SK-N-SH (cell line): ENCODE data around the gene POLA1. TPM values are rescaled to one million over a fixed set of nuclear protein-coding genes. Genes with fewer than 3 reads are reported as not detected.

Experiments used
- CTCF ChIA-PET: fragments of 300-600, 350-600 bp; formaldehyde crosslinking; extraction: SDS; loops from one replicate; lab custom pipeline; 2021; lab: Yijun Ruan, JAX
- POLR2A ChIA-PET: fragments of 350-600 bp; sonication (Branson Sonifier 250); formaldehyde crosslinking; extraction: SDS; loops from one replicate; lab custom pipeline; 2020; ENCODE audit warnings: antibody characterized with exemption, inconsistent platforms; lab: Yijun Ruan, JAX
- DNase-seq: peaks from one replicate; pipeline ENCODE4 v3.0.0; 2012
- H2AFZ ChIP-seq: fragments of 200-600 bp; sonication (generic); 2 replicates; pipeline ENCODE4 v1.8.1; 2016; ENCODE audit warnings: antibody characterized with exemption, mild to moderate bottlenecking, low read depth
- H3F3A ChIP-seq: fragments of 200-600 bp; sonication (generic); replicated peaks from 2 replicates; pipeline ENCODE3; 2016; ENCODE audit warnings: antibody characterized with exemption, mild to moderate bottlenecking; ENCODE audit not compliant: insufficient read depth
- H3K27ac ChIP-seq, 2 experiments: fragments of 200-500 bp in 1 of 2; fragments of 200-600 bp in 1 of 2; sonication (Bioruptor generic) in 1 of 2; sonication (generic), shearing (Covaris generic) in 1 of 2; 2 replicates each; pipeline versions ENCODE4 v1.5.1 to v1.6.1; 2014 to 2016; ENCODE audit warnings: low read depth in 2 of 2, inconsistent platforms in 1 of 2, low read length in 1 of 2, mild to moderate bottlenecking in 1 of 2, mixed read lengths in 1 of 2
- H3K27me3 ChIP-seq: fragments of 200-600 bp; sonication (generic), shearing (Covaris generic); 2 replicates; pipeline ENCODE4 v1.6.1; 2016; ENCODE audit warnings: mixed run types; ENCODE audit not compliant: insufficient read depth
- H3K36me3 ChIP-seq, 2 experiments: fragments of 200-500 bp in 1 of 2; fragments of 200-600 bp in 1 of 2; sonication (Bioruptor generic) in 1 of 2; sonication (generic) in 1 of 2; replicated peaks in 1 of 2; 2 replicates each; pipeline versions ENCODE3 to v1.5.1; 2014 to 2016; ENCODE audit warnings: low read length in 1 of 2, mild to moderate bottlenecking in 1 of 2; ENCODE audit not compliant: insufficient read depth in 2 of 2, control insufficient read depth in 1 of 2
- H3K4me1 ChIP-seq, 2 experiments: fragments of 200-500 bp in 1 of 2; fragments of 200-600 bp in 1 of 2; sonication (Bioruptor generic) in 1 of 2; sonication (generic), shearing (Covaris generic) in 1 of 2; 2 replicates each; pipeline versions ENCODE4 v1.5.1 to v1.6.1; 2014 to 2016; ENCODE audit warnings: low read depth in 1 of 2, low read length in 1 of 2, mixed run types in 1 of 2; ENCODE audit not compliant: insufficient read depth in 2 of 2, control insufficient read depth in 1 of 2
- H3K4me2 ChIP-seq: fragments of 200-600 bp; sonication (generic), shearing (Covaris generic); 2 replicates; pipeline ENCODE4 v1.6.1; 2017; ENCODE audit warnings: mixed run types
- H3K4me3 ChIP-seq, 2 experiments: fragments of 200-500 bp in 1 of 2; fragments of 200-600 bp in 1 of 2; sonication (Bioruptor generic) in 1 of 2; sonication (generic), shearing (Covaris generic) in 1 of 2; 2 replicates each; pipeline versions ENCODE4 v1.5.1 to v1.8.1; 2014 to 2016; ENCODE audit warnings: low read depth in 2 of 2, inconsistent platforms in 1 of 2, low read length in 1 of 2, mild to moderate bottlenecking in 1 of 2, mixed read lengths in 1 of 2, moderate library complexity in 1 of 2
- H3K79me2 ChIP-seq: fragments of 200-600 bp; sonication (generic); 2 replicates; pipeline ENCODE4 v1.8.1; 2017; ENCODE audit warnings: mild to moderate bottlenecking; ENCODE audit not compliant: insufficient read depth
- H3K9ac ChIP-seq: fragments of 200-600 bp; sonication (generic); 2 replicates; pipeline ENCODE4 v1.6.1; 2017; ENCODE audit warnings: mixed run types
- H3K9me2 ChIP-seq: fragments of 200-600 bp; sonication (generic); 2 replicates; pipeline ENCODE4 v1.6.1; 2017; ENCODE audit warnings: mixed run types
- H3K9me3 ChIP-seq: fragments of 200-600 bp; sonication (generic); 2 replicates; pipeline ENCODE4 v1.6.1; 2017; ENCODE audit warnings: mixed run types, mild to moderate bottlenecking, moderate library complexity
- H4K20me1 ChIP-seq: fragments of 200-600 bp; sonication (generic); 2 replicates; pipeline ENCODE4 v1.6.1; 2017; ENCODE audit warnings: mild to moderate bottlenecking, mixed run types; ENCODE audit not compliant: insufficient read depth
- CHD2 ChIP-seq: fragments of 150-350 bp; IDR thresholded peaks from 2 replicates; pipeline ENCODE4 v1.6.1; 2018; ENCODE audit warnings: low read length; ENCODE audit not compliant: partially characterized antibody
- EP300 ChIP-seq, 2 experiments: IDR thresholded peaks; 2 replicates each; pipeline versions ENCODE4 v1.4.0 to v1.6.1; 2012; ENCODE audit warnings: borderline replicate concordance in 1 of 2, low read depth in 1 of 2, low read length in 1 of 2
- EZH2phosphoT487 ChIP-seq: fragments of 200-600 bp; sonication (generic); IDR thresholded peaks from 2 replicates; pipeline ENCODE4 v1.6.1; 2017; ENCODE audit warnings: low read depth, mixed run types, mild to moderate bottlenecking, antibody characterized with exemption, moderate library complexity, borderline replicate concordance
- FOSL2 ChIP-seq: IDR thresholded peaks from 2 replicates; pipeline ENCODE4 v1.4.0; 2012; ENCODE audit warnings: low read depth, mild to moderate bottlenecking, moderate library complexity, borderline replicate concordance
- FOXJ3 ChIP-seq: sonication (generic); formaldehyde crosslinking; IDR thresholded peaks from 2 replicates; pipeline ENCODE4 v1.5.1; 2020; ENCODE audit warnings: mild to moderate bottlenecking, missing genetic modification reagents
- GATA2 ChIP-seq: sonication (generic); formaldehyde crosslinking; IDR thresholded peaks from 2 replicates; pipeline ENCODE4 v1.5.0; 2020; ENCODE audit warnings: mild to moderate bottlenecking, missing genetic modification reagents
- MEF2A ChIP-seq: IDR thresholded peaks from 2 replicates; pipeline ENCODE4 v1.4.0; 2012; ENCODE audit warnings: low read depth, borderline replicate concordance
- MXI1 ChIP-seq: IDR thresholded peaks from 2 replicates; pipeline ENCODE4 v1.6.1; 2012; ENCODE audit warnings: mild to moderate bottlenecking, low read depth, low read length, improper control_type of control experiment
- NFIC ChIP-seq: IDR thresholded peaks from 2 replicates; pipeline ENCODE4 v1.4.0; 2012; ENCODE audit warnings: borderline replicate concordance
- NRF1 ChIP-seq: IDR thresholded peaks from 2 replicates; pipeline ENCODE4 v1.6.1; 2012; ENCODE audit warnings: low read depth, mild to moderate bottlenecking, low read length
- PBX3 ChIP-seq: IDR thresholded peaks from 2 replicates; pipeline ENCODE4; 2012
- POLR2AphosphoS5 ChIP-seq: IDR thresholded peaks from 2 replicates; pipeline ENCODE4 v1.6.1; 2012; ENCODE audit warnings: low read depth, low read length
- RAD21 ChIP-seq: IDR thresholded peaks from 2 replicates; pipeline ENCODE4 v1.6.1; 2012; ENCODE audit warnings: mild to moderate bottlenecking, low read length
- RCOR1 ChIP-seq: fragments of 150-350 bp; IDR thresholded peaks from 2 replicates; pipeline ENCODE4 v1.6.1; 2017; ENCODE audit warnings: antibody characterized with exemption, low read length
- RFX5 ChIP-seq: IDR thresholded peaks from 2 replicates; pipeline ENCODE4 v1.6.1; 2012; ENCODE audit warnings: mild to moderate bottlenecking, improper control_type of control experiment, low read length
- SIN3A ChIP-seq: IDR thresholded peaks from 2 replicates; pipeline ENCODE4 v1.6.1; 2012; ENCODE audit warnings: low read depth, mild to moderate bottlenecking, low read length, moderate library complexity, borderline replicate concordance
- SMC3 ChIP-seq: IDR thresholded peaks from 2 replicates; pipeline ENCODE4 v1.6.1; 2012; ENCODE audit warnings: low read depth, low read length, improper control_type of control experiment
- TCF12 ChIP-seq: IDR thresholded peaks from 2 replicates; pipeline ENCODE4 v1.4.0; 2012
- ZBTB33 ChIP-seq: IDR thresholded peaks from 2 replicates; pipeline ENCODE4 v1.4.0; 2012; ENCODE audit warnings: low read depth, borderline replicate concordance
- WGBS: methylation state at CpG from one replicate; pipeline ENCODE4 v1.1.6; 2017; ENCODE audit warnings: low lambda C conversion rate; 5-methylcytosine and 5-hydroxymethylcytosine counted together
- polyA plus RNA-seq, 3 experiments: library from polyadenylated mRNA; depleted of rRNA; stranded (reverse); fragments of >200 nt; gene quantifications; 2 replicates each; pipeline ENCODE4 v1.2.3, GENCODE V29; 2012

Gene POLA1
- polyA plus RNA-seq, 1 of the 3 experiments (the other 2 are of a cell fraction), result 2.8 TPM

- WGBS, result 45% methylated on average over 3 of the region's 3 CpGs
- Histone ChIP-seq H3K9me3 (no peaks in the 10 kb centered on the region), H3K4me1 (no peaks in the 10 kb centered on the region), H3K27ac (no peak overlapping the region), H3K79me2 (no peaks in the 10 kb centered on the region), H2AFZ (no peak overlapping the region), H3K9ac (no peak overlapping the region), H3K36me3 (peaks cover 3 to 7% of the 10 kb centered on the region in 2 experiments), H4K20me1 (no peaks in the 10 kb centered on the region), H3K27me3 (no peaks in the 10 kb centered on the region; the same call in 1 of the 2 replicates), H3K4me2 (no peak overlapping the region), H3F3A (no peaks in the 10 kb centered on the region), H3K9me2 (no peaks in the 10 kb centered on the region), H3K4me3 (no peak overlapping the region)
- POLR2A ChIA-PET, result no interaction called here
- DNase-seq, result no peak
- TF ChIP-seq MEF2A (no peak), FOXJ3 (CRISPR knock-in tag) (no peak), CHD2 (no peak), NRF1 (no peak), EP300 (IDR thresholded peaks at IDR 0.05; ENCODE audit: borderline replicate concordance in 1 of 2, low read depth in 1 of 2, low read length in 1 of 2) (no peak), RAD21 (no peak), ZBTB33 (no peak), PBX3 (no peak), POLR2AphosphoS5 (no peak), RCOR1 (no peak), GATA2 (CRISPR knock-in tag) (no peak), FOSL2 (no peak), SMC3 (no peak), RFX5 (no peak)
- CTCF ChIA-PET, result interaction anchor here (1.0 to 1.3 kb wide), 2 partner anchors 11 to 345 kb away, joined by 3 read pairs; no protein-coding TSS in a partner anchor
These were observed 47.6 kb downstream of the POLA1 start for GRCh38 chrX:24741330-24741729.

- ChIA-PET POLR2A (no interaction called here), CTCF (interaction anchor here (1.3 to 2.4 kb wide), 3 partner anchors 91 to 396 kb away, joined by 3 to 12 read pairs (median 7); no protein-coding TSS in a partner anchor)
- TF ChIP-seq TCF12 (no peak), EZH2phosphoT487 (no peak), GATA2 (CRISPR knock-in tag) (no peak), MEF2A (no peak), SMC3 (no peak), NFIC (no peak), RFX5 (no peak), SIN3A (no peak), MXI1 (no peak), PBX3 (no peak)
- H2AFZ ChIP-seq, result no peak overlapping the region
- H3K36me3 ChIP-seq, result peaks cover 0 to 14% of the 10 kb centered on the region in 2 experiments
- H3K4me3 ChIP-seq, result no peak overlapping the region
- no peaks in the 10 kb centered on the region for H4K20me1 ChIP-seq
- no peaks in the 10 kb centered on the region; the same call in 1 of the 2 replicates for H3K27me3 ChIP-seq
- no peaks in the 10 kb centered on the region for H3K9me2 ChIP-seq
- WGBS, result 62% methylated on average over 3 of the region's 3 CpGs
- no peaks in the 10 kb centered on the region for H3K4me1 ChIP-seq
- H3K79me2 ChIP-seq, result no peaks in the 10 kb centered on the region
- no peak for DNase-seq
- H3K9me3 ChIP-seq, result no peaks in the 10 kb centered on the region
- no peak overlapping the region for H3K4me2 ChIP-seq
- H3F3A ChIP-seq, result no peaks in the 10 kb centered on the region
- no peak overlapping the region for H3K27ac ChIP-seq
- H3K9ac ChIP-seq, result no peak overlapping the region
These were observed 54.5 kb downstream of the POLA1 start for GRCh38 chrX:24748196-24748595.
